Measurements from ENCODE around the gene GALNT9.
"Not testable (repeated sequence)": the region's sequence is repeated elsewhere in the genome, so short reads cannot be mapped to it uniquely, and the experiment has no call there.

The GALNT9 gene

DNA sequence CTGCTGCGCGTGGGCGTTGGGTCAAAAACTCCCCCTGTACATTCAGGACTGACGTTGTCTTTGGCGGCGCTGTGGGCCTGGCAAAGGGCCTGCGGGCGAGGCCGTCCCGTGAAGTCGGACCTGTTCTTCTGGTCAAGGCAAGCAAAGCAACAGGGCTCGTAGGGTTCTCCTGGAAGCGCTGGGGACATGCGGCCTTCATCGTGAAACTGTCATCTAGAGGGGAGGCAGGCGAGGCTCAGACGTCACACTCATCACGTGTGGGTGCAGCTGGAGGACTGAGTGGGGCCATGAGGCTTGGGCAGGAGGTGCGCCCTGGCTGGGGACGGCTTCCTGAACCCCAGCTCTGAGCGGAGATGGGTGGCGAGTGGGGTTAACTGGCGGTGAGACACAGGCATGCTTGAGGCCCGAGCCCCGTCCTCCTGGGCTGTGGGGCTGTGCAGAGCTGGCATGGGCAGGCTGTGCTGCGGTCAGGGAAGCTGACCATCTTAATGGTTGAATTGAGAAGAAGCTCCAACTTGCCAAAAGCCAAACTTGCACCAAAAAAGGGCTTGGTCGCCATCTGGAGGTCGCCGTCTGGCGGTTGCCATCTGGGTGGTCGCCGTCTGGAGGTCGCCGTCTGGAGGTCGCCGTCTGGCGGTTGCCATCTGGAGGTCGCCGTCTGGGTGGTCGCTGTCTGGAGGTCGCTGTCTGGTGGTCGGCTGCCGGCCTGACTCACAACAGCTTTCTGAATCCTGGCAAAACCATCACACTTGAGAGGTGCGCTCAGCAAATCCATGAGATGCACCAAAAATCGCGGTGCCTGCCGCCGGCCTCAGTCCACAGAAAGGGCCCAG is 119.0 kb downstream of the GALNT9 start:
- no peak for DNase-seq

DNA sequence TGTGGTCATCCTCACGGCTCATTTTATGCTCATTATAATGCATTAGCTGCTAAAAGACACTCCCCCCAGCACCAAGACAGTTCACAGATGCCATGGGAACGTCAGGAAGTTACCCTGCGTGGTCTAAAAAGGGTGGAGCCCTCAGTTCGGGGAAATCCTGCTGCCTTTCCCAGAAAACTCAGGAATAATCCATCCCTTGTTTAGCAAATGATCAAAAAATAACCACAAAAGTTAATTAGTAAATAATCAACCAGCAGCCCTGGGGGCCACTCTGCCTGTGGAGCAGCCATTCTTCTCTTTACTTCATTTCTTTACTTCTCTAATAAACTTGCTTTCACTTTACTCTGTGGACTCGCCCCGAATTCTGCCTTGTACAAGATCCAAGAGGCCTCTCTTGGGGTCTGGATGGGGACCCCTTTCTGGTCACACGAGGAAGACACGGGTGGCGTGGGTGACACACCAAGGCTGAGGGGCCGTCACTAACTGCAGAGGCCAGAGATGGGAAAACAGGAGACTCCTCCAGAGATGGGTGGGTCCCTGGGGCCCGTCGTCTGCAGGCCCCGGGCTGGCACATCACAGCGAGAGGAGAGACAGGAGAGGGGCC is 119.7 kb downstream of the GALNT9 start:
- DNase-seq: no peak

DNA sequence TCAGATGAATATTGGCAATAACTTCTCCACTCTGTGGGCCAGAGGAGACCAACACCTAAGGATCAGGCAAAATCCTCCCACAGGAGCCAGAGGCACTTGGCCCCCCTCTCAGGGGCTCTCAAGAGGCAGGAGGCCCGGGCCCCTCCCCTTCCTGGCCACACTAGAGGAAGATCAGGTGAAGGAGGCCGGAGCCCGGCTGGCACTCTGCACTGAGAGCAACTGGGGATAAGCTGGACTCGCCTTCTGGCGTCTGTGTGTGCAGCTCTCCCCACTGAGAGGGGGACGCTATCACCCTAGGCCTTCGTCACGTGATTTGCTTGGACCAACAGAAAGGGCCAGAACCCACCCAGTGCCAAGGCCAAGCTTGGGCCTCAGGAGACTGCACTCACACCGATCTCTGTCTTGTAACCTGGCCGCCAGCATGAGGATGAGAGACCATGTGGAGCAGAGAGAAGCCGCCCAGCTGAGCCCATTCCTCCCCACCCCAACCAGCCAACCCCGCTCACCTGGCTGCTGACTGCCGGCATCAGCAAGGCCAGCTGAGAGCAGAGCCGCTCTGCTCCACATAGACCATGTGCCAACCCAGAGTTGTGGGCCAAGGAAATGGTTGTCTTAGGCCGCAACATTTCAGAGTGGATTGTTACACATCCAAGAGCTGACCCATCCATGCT is 121.1 kb downstream of the GALNT9 start:
- DNase-seq: no peak

DNA sequence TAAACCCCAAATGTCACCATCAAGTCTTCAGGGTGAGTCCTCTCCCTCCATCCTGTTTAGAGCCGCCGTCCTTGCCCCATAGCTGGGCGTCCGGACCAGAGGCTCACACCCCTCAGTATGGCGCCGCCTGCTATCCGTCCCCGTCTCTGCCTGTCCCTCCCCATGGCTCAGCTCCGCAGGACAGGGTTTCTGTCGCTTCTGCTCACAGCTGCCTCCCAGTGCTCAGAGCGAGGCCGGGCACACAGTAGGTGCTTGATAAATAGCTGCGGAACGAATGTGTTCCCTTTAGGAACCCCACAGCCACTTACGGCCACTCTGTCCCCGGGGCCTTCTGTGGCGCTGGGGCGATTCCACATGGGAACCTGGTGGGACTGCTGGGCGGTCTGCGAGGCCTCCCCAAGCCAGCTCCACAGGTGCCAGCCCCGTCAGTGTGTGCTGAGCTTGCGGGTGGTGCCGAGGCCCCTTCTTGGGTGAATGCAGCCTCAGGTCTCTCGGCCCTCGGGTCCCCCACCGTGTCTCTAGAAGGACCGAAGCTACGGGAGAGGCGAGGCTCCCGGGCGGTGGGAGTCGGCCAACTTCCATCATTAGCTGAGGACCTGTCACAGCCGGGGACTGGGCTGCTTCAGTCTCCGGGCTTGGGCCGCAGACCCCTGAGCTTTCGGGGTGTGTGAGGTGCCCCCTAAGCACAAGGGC is 122.2 kb downstream of the GALNT9 start:
- DNase-seq: no peak

DNA sequence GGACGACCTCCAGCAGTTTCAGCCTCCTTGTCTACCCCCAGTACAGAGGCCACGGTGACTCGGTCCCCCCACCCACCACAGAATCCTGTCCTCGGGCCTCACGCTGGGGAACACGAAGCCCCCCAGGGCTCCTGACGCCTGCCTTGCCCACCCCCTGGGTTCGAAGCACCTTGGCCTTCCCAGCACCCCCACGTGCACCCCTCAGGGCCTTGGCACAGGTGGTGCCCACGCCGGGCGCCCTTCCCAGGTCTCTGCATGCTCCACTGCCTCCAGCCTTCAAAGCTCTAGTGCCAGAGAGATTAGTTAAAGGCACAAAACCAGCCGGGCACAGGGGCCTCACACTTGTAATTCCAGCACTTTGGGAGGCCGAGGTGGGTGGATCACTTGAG is 123.3 kb downstream of the GALNT9 start:
- DNase-seq: no peak

DNA sequence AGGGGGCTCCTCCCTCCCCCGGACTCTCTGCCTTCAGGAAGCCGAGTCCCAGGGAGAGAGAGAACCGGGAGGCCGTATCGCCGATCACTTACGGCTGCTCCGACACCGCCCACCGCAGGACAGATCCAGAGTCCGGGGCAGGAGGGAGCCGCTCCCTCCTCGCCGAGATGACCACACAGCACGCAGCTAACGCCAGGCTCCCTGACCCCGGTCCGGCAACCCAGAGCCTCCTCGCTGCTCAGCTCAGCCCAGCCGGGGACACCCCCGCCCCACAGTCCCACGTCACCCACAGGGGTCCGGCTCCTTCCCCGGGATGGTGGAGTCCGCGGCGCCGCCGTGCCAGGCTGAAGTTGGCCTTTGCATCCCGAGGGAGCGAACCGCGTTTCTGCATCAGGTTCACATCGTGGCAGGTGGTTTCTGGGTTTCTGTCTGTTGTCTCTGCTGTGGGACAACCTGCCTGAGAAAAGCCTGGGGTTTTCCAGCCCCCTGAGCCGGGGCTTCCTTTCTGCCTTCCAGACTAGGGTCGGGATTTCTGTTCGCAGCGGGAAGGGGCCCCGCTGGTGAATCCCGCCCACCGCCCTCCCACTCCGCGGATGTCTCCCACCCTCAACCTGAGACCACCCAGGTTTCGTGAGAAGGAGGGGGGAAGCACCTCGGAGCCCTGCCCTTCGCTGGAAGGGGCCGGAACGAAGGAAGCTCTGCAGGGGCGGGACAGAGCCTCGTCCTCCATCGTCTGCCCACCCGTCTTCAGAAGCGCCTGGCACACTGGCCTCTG is 123.9 kb downstream of the GALNT9 start:
- DNase-seq: no peak

DNA sequence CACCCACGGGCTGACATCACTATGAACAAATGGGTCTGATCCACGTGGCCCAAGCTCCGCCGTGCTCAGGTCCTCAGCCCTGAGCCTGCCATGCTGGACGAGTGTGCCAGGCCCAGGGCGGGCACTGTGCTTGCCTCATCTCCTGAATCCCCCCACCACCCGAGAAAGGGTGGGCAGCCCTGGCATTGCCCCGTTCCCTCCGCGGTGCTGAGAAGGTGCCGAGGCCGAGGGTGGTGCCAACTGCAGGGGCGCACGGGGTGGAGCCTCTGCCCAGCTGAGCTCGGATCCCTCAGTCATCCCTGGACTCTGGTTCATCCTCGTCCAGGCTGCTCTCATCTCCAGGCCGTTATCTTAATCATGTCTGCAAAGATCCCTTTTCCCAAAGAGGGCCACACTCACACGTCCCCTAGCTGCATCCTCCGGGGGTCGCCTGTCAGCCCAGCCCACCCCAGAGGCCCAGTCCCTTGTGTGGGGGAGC is 124.6 kb downstream of the GALNT9 start:
- DNase-seq: no peak

DNA sequence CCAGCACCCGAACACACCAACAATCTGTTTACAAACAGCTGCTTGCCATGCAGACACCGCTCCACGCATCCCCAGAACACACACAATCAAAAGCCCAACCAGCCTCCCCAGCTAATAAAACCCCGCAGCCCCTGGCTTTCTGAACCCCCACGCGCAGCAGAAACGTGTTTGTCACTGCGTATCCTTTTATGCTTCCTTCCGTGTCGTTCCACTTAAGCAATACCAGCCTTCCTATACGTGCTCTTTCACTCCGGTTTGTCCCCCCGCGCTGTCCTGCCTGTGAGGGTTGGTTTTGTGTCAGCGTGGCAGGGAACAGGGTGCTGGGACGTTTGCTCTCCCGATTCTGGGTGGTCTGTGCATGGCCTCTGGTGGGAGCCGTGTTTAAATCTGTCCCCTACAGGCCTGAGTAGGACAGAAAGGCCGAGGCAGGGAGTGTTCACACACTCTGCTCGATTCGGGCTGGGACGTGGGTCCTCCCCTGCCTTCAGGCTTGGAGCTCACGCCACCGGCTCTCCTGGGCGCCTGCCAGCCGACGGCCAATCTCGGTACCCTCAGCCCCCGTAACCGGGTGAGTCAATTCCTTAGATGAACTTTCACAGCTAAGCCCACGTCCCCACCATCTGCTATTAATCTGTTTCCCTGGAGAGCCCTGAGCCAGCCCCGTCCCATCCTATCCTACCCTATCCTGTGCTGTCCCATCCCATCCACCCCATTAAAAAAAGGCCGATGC is 125.2 kb downstream of the GALNT9 start:
- no peak for DNase-seq

DNA sequence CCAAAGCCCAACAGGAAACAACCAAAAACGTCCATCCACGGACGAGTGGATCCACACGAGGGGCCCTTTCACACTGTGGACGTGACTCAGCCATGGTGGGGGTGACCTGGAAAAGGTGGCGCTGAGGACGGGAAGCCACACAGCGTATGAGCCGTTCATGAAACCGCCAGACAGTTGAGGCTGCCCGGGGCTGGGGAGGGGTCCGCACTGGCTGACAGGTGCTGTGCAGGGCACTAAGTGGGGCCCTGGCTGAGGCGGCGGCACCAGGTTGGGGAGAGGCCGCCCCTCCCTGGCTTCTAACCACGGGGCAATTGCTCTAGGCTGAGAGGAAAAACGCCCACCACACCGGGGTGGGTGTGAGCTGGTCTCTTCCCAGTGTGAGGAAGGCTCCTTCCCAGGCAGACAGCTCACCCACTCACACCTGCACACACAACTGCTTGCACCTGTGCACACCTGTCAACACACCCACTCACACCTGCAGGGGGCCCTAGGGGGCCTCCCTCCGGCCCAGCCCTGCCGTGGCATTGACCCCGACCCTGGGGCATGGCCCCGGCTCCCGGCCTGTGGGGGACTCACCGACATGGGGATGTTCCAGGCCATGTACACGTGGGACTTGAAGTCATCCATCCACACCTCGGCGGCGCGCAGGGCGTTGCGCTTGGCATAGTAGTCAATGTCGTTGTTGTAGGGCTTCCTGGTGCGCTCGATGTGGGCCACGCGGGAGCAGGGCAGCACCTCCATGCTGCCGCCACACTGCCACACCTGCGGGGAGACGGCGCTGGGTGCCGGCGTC is 126.3 kb downstream of the GALNT9 start:
- DNase-seq: no peak

DNA sequence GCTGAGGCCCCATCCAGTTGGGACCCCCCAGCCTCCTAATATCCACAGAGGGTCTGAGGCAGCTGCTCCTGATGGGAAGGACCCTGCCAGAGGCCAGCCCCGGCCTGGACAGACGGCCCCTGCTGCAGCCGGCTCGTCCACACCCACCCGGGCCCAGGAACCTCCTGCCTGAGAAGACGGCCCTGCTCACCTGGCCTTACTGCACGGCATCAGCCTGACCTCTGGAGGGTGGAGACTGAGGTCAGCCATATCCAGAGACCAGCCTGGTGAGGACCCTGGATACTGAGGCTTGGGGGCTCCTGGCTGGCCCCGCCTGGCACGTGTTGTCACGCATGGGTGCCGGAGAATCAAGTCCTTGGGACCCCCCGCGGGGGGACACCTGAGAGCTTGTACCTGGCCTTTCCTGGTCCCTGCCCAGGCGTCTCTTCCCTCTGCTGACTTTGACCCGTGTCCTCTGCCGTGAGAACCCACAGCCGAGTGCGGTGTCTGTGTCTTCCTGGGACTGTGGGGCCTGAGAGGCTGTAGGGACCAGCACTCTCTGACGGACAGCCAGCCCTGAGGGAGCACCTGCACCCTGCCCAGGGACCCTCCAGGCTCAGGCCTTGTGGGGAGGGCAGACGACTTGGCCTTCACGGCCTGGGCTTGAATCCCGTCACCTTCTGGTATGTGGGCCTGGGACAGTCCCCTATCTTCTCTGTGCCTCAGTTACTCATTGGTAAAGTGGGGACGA is 127.8 kb downstream of the GALNT9 start:
- no peak for DNase-seq

DNA sequence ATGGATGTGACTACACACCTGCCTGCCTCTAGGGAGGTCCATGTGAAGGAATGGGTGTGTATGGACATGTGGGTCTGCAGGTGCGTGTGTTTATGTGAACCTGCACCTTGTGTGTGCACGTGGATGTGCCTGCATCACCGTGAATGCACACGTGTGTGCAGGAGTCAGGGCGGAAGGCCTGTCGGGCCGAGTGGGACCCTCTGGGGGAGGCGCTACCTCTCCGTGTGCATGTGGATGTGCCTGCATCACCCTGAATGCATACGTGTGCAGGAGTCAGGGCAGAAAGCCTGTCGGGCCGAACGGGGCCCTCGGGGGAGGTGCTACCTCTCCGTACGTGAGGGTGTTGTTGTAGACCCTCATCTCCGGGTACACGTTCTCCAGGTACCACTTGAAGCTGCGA is 128.6 kb downstream of the GALNT9 start:
- no peak for DNase-seq

DNA sequence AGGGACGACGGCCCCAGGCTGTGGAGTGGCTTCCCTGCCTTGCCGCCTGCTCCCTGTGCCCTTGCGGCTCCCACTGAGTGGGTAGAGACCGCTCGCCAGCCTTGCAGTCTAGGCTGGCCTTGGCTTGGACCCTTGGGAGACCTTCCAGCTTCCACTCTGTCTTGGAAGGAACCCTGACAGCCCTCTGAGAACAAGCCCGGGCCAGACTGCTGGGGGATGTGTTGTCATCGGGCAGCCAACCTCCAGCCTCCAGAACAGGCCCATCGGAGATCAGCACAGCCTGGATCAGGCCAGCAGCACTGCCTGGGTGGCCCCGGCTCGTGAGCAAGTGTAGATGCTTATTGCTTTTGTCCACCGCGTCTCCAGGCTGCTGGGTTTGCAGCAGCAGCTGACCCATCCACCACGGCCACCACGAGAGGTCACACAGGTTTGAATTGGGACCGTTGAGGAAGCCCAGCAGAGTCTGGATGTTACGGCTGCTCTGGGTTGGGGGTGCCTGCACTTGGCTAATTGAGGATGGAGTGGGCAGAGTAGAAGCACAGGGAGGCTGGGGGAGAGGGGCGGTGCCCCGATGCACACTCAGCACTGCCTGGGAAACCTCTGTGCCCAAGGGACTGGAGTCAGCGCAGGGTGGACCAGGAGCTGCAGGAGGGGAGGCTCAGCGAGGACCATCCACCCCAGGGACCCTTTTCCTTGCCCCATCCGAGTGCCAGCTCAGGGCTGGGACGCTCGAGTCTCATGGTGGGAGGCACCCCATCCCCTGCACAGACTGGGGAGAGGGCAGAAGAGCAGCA is 129.7 kb downstream of the GALNT9 start:
- no peak for DNase-seq

DNA sequence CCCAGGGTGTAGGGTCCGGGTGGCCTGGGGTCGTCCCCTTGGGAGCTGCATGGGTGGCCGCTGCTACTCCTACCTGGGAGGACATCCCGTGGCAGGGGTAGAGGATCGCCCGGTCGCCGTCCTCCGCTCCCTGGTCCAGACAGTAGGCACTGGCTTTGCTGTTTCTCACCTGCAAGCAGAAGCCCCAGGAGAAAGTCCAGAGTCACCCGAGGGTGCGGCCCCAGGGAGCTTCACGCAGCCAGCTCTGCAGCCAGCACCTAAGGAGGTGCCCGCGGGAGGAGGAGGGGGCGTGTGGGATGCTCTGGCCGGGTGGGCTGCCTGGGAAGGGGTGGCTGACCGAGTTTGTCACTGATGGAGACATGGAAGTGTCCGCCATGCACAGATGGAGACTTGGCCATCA is 130.3 kb downstream of the GALNT9 start:
- no peak for DNase-seq

DNA sequence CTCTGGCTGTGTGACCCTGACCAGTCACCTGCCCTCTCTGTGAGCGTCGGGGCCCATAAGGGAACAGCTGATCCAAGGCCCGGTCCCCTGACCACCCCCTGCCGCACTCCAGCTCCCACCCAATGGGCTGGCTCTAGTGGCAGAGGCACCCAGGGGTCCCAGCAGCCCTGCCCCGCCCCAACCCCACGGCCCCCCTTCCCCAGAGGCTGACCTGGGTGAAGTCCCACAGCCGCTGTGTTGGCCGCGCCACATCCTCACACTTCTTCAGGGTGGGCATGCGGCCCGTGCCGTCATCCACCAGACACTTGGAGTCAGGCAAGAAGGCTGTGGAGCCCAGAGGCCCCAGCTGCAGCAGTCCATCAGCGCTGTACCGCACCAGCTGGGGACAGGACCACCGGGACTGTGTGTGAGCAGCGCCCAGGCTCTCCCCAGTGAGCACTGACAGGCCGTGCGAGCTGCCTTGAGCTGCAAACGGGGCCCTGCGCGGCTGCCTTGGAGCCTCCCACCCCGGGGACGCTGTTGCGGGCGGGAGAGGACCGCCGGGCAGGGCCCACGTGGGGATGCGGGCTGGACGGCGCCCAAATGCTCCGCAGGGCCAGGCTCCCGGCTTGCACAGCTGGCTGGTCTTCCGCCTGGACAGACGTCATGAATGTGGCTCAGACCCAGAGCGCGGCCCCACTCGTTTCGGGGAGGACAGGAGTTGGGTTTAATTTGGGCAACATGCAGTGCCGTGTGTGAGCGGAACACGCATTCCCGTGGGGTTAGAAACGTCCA is 131.6 kb downstream of the GALNT9 start:
- DNase-seq: no peak

DNA sequence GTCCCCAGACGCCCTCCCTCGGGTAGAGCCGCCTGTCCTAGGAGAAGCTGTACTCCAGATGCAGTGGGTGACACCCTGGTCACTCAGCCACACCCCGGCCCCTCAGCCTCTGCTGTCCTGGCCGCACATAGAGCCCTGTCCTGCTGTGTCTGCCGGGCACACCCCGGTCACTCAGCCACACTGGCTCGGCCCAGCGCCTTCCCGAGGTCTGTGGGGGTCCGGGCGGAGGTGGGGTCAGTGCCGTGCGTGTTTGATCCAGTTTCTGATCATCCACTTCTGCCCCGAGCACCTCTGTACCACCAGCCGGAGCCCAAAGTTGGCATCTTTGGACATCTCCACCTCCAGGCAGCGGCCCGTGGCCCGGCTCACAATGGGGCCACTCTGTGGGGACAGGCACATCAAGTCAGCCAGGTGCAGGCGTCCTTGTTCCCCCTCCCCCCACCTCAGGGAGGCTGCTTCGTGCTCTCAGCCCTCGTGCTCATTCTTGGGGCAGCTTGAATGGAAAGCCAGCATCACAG is 132.5 kb downstream of the GALNT9 start:
- no peak for DNase-seq

DNA sequence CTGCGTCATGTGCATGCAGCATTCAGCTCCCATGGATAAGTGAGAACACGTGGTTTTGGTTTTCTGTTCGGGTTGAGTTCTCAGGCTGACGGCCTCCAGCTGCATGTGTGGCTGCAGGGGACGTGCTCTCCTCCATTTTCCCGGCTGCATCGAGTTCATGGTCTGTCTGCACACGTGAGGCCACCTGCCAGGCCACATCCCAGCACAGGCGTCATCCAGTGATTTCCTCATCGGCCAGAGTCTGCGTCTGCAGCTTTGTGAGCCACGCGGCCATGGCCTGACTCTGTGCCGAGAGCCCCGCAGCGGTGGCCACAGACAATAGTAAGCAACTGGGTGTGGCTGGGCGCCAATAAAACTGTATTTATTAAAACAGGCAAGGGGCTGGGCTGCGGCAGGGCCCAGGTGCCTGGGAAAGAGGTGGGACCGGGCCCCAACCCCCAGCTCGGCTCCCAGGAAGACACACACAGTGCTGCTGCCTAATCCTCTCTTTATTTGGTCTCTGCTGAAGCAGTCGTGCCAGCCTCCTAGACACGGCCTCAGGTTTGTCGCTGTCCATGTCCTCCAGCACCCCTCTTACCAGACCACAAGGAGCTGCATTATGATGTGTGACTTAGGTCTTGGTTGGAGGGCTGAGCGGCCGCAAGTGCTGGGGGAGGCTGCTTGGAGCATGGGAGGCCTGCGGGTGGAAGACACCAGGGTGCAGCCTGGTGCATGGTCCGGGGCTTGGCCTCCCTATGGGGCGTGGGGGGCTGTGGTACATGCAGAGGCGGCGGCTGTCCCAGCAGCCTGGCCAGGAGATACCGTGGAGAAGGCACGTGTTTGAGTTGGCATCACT is 133.1 kb downstream of the GALNT9 start:
- no peak for DNase-seq

DNA sequence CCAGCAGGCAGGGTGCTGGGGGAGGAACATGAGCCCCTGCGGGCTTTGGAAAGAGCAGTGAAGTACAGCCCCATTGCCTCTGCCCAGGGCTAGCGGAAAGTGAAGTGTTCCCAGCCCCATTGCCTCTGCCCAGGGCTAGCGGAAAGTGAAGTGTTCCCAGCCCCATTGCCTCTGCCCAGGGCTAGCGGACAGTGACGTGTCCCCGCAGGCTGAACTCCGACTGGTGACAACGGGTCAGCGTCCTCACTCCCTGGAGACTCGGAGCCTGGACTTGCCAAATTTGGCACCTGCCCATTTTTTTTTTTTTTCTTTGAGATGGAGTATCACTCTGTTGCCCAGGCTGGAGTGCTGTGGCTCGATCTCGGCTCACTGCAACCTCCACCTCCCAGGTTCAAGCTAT is 134.1 kb downstream of the GALNT9 start:
- DNase-seq: not testable (repeated sequence)

Measured in inflammatory macrophage treated with lipopolysaccharide for 4 hours (primary cell).